Measurements from ENCODE around the gene ZNF398. TPM values are rescaled to one million over a fixed set of nuclear protein-coding genes. Genes with fewer than 3 reads are reported as not detected.

The ZNF398 gene
- total and polyA plus RNA-seq, 10 of the 15 experiments (the other 5 are each of a cell fraction or from before 2014, with no cell fraction given): 2.3 to 15.3 (median 10.0) TPM

DNA sequence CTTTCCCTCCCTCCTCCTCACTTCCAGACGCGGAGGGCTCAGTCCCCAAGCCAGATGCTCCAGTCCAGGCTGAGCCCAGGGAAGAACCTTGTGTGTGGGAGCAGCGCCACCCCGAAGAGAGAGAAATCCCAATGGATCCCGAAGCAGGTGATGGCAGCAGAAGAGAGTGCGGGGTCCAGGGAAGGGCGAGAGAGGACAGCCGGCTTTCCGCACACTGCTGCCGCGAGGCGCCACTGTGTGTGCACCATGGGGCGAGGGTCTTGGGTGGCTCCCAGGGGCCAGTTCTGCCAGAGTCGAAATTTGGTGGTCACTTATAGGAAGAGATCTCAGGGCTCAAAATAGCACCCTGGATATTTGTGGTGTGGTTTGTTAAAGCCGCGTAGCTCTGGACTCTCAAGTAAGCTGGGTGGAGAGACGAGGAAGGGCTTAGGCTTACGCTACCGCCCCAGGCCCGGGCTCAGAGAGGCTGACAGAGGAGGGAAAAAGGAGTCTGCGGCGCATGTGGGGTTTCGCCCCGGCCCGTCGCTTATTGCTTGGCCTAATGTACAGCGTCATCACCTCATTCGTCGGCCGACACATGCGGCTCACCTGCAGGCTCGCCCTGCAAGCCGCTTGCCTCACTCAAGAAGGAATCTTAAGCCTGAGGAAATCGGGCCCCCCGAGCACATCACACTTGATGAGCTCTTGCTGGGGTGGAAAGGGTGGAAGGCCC is 60.2 kb downstream of the ZNF398 start:
- no peak for FAIRE-seq
- Histone ChIP-seq H2AFZ (ENCODE audit: control insufficient read depth, low read depth, low read length) (no peak overlapping the region), H3K27ac (ENCODE audit: control insufficient read depth, insufficient read depth) (no peak overlapping the region), H3K79me2 (ENCODE audit: control insufficient read depth, insufficient read depth, low read length) (peaks cover 4% of the 10 kb centered on the region), H3K4me1 (ENCODE audit: control insufficient read depth, insufficient read depth, low read length) (no peaks in the 10 kb centered on the region), H3K4me3 (no peak overlapping the region), H4K20me1 (ENCODE audit: control insufficient read depth, insufficient read depth) (no peaks in the 10 kb centered on the region), H3K4me2 (ENCODE audit: control insufficient read depth, insufficient read depth) (no peak overlapping the region), H3K9me3 (replicated peaks; ENCODE audit: control insufficient read depth, insufficient read depth, low read length) (no peaks in the 10 kb centered on the region), H3K9ac (ENCODE audit: control insufficient read depth, insufficient read depth, low read length) (no peak overlapping the region), H3K36me3 (ENCODE audit: control insufficient read depth in 2 of 2, insufficient read depth in 2 of 2, low read length in 1 of 2) (peaks cover 23 to 32% of the 10 kb centered on the region in 2 experiments; a peak in 3 of 4 replicates), H3K27me3 (replicated peaks in 1 of 2; ENCODE audit: control insufficient read depth in 2 of 2, insufficient read depth in 2 of 2, low read length in 1 of 2) (no peaks in the 10 kb centered on the region)
- no TSS peak for BruUV-seq (replicated peaks)
- in situ Hi-C loops (cut with MboI) (no loop called here), intact Hi-C loops (cut with micrococcal nuclease; ENCODE audit: unreplicated experiment) (no loop called here)
- ChIA-PET POLR2A (no interaction called here), CTCF (interaction anchor here (1.2 kb wide), 1 partner anchor 54 kb away, joined by 3 read pairs; the partner anchor contains the start of gene ZNF783), SMC1A (ENCODE audit: uncharacterized antibody, unreplicated experiment) (no interaction called here), RAD21 (ENCODE audit: unreplicated experiment) (no interaction called here)
- TF ChIP-seq RAD51 (IDR thresholded peaks at IDR 0.05) (no peak), ZNF274 (IDR thresholded peaks at IDR 0.05; ENCODE audit: insufficient read depth, insufficient read length) (no peak), RB1 (IDR thresholded peaks at IDR 0.05; ENCODE audit: borderline replicate concordance) (no peak), SIX5 (IDR thresholded peaks at IDR 0.05; ENCODE audit: low read depth, low read length, severe bottlenecking) (no peak), SMAD5 (IDR thresholded peaks at IDR 0.05; ENCODE audit: low read depth) (no peak), ATF2 (IDR thresholded peaks at IDR 0.05; ENCODE audit: low read length) (no peak), PAX5 (IDR thresholded peaks at IDR 0.05; ENCODE audit: borderline replicate concordance, low read depth, low read length) (no peak), NRF1 (conservative IDR thresholded peaks at IDR 0.05; ENCODE audit: low read depth, low read length) (no peak), SMARCA5 (IDR thresholded peaks at IDR 0.05) (no peak), MTA2 (IDR thresholded peaks at IDR 0.05; ENCODE audit: low read depth) (no peak), USF1 (IDR thresholded peaks at IDR 0.05; ENCODE audit: borderline replicate concordance, extremely low read length, insufficient read depth, low read depth, low read length) (no peak), ZNF622 (IDR thresholded peaks at IDR 0.05) (no peak), USF2 (IDR thresholded peaks at IDR 0.05; ENCODE audit: borderline replicate concordance, low read depth, low read length) (no peak), FOXM1 (IDR thresholded peaks at IDR 0.05; ENCODE audit: low read depth, low read length) (no peak), PML (IDR thresholded peaks at IDR 0.05; ENCODE audit: low read length) (no peak)
- TF ChIP-seq, protein P1, sequence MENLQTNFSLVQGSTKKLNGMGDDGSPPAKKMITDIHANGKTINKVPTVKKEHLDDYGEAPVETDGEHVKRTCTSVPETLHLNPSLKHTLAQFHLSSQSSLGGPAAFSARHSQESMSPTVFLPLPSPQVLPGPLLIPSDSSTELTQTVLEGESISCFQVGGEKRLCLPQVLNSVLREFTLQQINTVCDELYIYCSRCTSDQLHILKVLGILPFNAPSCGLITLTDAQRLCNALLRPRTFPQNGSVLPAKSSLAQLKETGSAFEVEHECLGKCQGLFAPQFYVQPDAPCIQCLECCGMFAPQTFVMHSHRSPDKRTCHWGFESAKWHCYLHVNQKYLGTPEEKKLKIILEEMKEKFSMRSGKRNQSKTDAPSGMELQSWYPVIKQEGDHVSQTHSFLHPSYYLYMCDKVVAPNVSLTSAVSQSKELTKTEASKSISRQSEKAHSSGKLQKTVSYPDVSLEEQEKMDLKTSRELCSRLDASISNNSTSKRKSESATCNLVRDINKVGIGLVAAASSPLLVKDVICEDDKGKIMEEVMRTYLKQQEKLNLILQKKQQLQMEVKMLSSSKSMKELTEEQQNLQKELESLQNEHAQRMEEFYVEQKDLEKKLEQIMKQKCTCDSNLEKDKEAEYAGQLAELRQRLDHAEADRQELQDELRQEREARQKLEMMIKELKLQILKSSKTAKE (IDR thresholded peaks at IDR 0.05; ENCODE audit: low read depth, poor library complexity, severe bottlenecking): no peak
- TF ChIP-seq, protein P2, sequence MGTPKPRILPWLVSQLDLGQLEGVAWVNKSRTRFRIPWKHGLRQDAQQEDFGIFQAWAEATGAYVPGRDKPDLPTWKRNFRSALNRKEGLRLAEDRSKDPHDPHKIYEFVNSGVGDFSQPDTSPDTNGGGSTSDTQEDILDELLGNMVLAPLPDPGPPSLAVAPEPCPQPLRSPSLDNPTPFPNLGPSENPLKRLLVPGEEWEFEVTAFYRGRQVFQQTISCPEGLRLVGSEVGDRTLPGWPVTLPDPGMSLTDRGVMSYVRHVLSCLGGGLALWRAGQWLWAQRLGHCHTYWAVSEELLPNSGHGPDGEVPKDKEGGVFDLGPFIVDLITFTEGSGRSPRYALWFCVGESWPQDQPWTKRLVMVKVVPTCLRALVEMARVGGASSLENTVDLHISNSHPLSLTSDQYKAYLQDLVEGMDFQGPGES (IDR thresholded peaks at IDR 0.05): no peak
- WGBS (ENCODE audit: insufficient coverage, insufficient replicate concordance, low lambda C conversion rate, missing lambda C conversion rate): 87% methylated on average over 35 of the region's 35 CpGs
- DNase-seq (ENCODE audit: low read depth, low spot score): no peak
- ATAC-seq: no peak
